ENCODE data around the gene C4BPB. TPM values are rescaled to one million over a fixed set of nuclear protein-coding genes. Genes with fewer than 3 reads are reported as not detected.

Gene C4BPB
- total RNA-seq, 1 experiment from 2014 or later, result not detected

GRCh38 chr1:207062058-207062457 is 26.6 kb upstream of the C4BPB start:
- Histone ChIP-seq H3K27ac (ENCODE audit: insufficient read length, low read depth, low read length) (no peak overlapping the region), H3K14ac (ENCODE audit: insufficient read depth, low read length) (no peak overlapping the region)

More at GRCh38 chr1:207062058-207062457, 26.6 kb upstream of the C4BPB start:
- Histone ChIP-seq H2BK12ac (ENCODE audit: insufficient read length, low read depth, low read length) (no peak overlapping the region), H3K79me1 (ENCODE audit: insufficient read depth, low read depth, low read length, poor library complexity, severe bottlenecking) (no peaks in the 10 kb centered on the region), H3K23me2 (ENCODE audit: insufficient read length, low read depth, low read length, poor library complexity, severe bottlenecking) (no peaks in the 10 kb centered on the region), H3K56ac (ENCODE audit: insufficient read length, low read depth, low read length) (no peak overlapping the region), H4K8ac (replicated peaks; ENCODE audit: insufficient read length, low read depth, low read length) (no peak overlapping the region), H3K23ac (ENCODE audit: insufficient read length, low read depth, low read length) (no peak overlapping the region), H4K91ac (ENCODE audit: insufficient read length, low read depth, low read length) (no peak overlapping the region), H3K9ac (ENCODE audit: extremely low read depth, insufficient read length, low read length) (no peak overlapping the region), H4K20me1 (ENCODE audit: control insufficient read depth, insufficient read depth, insufficient read length) (no peaks in the 10 kb centered on the region), H2BK120ac (ENCODE audit: low read depth, low read length, poor library complexity, severe bottlenecking) (no peak overlapping the region), H3K27me3 (ENCODE audit: insufficient read depth, low read length) (no peaks in the 10 kb centered on the region), H3K18ac (ENCODE audit: insufficient read length, low read depth, low read length) (no peak overlapping the region), H3K4ac (ENCODE audit: low read depth, low read length) (no peak overlapping the region), H2BK15ac (ENCODE audit: low read depth, low read length) (no peak overlapping the region), H3K9me3 (ENCODE audit: control insufficient read depth, low read depth, low read length) (no peaks in the 10 kb centered on the region), H3T11ph (ENCODE audit: low read length) (no peak overlapping the region), H3K4me2 (ENCODE audit: insufficient read depth, insufficient read length, low read length) (no peak overlapping the region), H2AFZ (ENCODE audit: low read length) (no peak overlapping the region), H2BK20ac (ENCODE audit: low read depth, low read length, poor library complexity, severe bottlenecking) (no peak overlapping the region), H2BK5ac (ENCODE audit: insufficient read length, low read length) (no peak overlapping the region), H3K4me1 (ENCODE audit: insufficient read depth, low read length) (no peaks in the 10 kb centered on the region), H4K5ac (ENCODE audit: insufficient read length, low read depth, low read length) (no peak overlapping the region), H3K79me2 (ENCODE audit: insufficient read depth, low read length) (no peaks in the 10 kb centered on the region), H2AK5ac (ENCODE audit: insufficient read length, low read length) (no peak overlapping the region)
- Mint-ChIP-seq H3K36me3 (ENCODE audit: insufficient read depth in 1 of 3, low read depth in 3 of 3) (peaks cover 6 to 43% (median 26%) of the 10 kb centered on the region in 3 experiments), H3K4me3 (no peak overlapping the region), H3K27me3 (ENCODE audit: low read depth) (no peaks in the 10 kb centered on the region), H3K9me3 (no peaks in the 10 kb centered on the region), H3K27ac (no peak overlapping the region), H3K4me1 (peaks cover 4 to 8% of the 10 kb centered on the region in 2 experiments; a peak in 3 of 4 replicates)
- no peak for TF ChIP-seq CTCF (conservative IDR thresholded peaks at IDR 0.05)
- no peak for DNase-seq
- WGBS (ENCODE audit: extremely low coverage, insufficient read length, low lambda C conversion rate), result no CpG with 5 or more reads among the region's 1 CpG
